HepG2 (cell line): Measurements from ENCODE around the gene KIF2C. TPM values are rescaled to one million over a fixed set of nuclear protein-coding genes. Genes with fewer than 3 reads are reported as not detected.
A peak's percentile ranks its signal among the peaks of the same experiment; 100 is the strongest.

ENCODE experiments used
- ARID3A ChIP-seq: IDR thresholded peaks from 2 replicates; pipeline ENCODE4 v1.6.1; 2012; ENCODE audit warnings: low read depth, low read length, improper control_type of control experiment
- DRAP1 ChIP-seq: IDR thresholded peaks from 2 replicates; pipeline ENCODE4 v1.6.1; 2016; ENCODE audit warnings: missing genetic modification reagents, missing compliant biosample characterization
- GMEB1 ChIP-seq: sonication (generic); formaldehyde crosslinking; IDR thresholded peaks from 2 replicates; pipeline ENCODE4 v1.5.1; 2020; ENCODE audit warnings: missing genetic modification reagents, mild to moderate bottlenecking, borderline replicate concordance
- IKZF5 ChIP-seq: IDR thresholded peaks from 2 replicates; pipeline ENCODE4 v1.6.1; 2018; ENCODE audit warnings: missing genetic modification reagents, mild to moderate bottlenecking, missing compliant biosample characterization
- MIXL1 ChIP-seq: IDR thresholded peaks from 2 replicates; pipeline ENCODE4 v1.6.1; 2016
- PTBP1 ChIP-seq: fragments of 200-400 bp; formaldehyde crosslinking; IDR thresholded peaks from 2 replicates; pipeline ENCODE4 v1.6.1; 2018; ENCODE audit warnings: low read length, low read depth; ENCODE audit not compliant: poor library complexity, severe bottlenecking
- RAD21 ChIP-seq: fragments of 450-650 bp; formaldehyde crosslinking; IDR thresholded peaks from 2 replicates; pipeline ENCODE4 v1.5.0; 2020; ENCODE audit warnings: mild to moderate bottlenecking
- SIX4 ChIP-seq: sonication (generic); formaldehyde crosslinking; IDR thresholded peaks from 2 replicates; pipeline ENCODE4 v1.4.0; 2020; ENCODE audit warnings: missing genetic modification reagents
- TBP ChIP-seq: sonication (generic); formaldehyde crosslinking; IDR thresholded peaks from 2 replicates; pipeline ENCODE4 v1.5.0; 2020; ENCODE audit warnings: missing genetic modification reagents
- TCF12 ChIP-seq, 2 experiments: fragments of 450-650 bp in 1 of 2; sonication (generic) in 1 of 2; formaldehyde crosslinking in 1 of 2; IDR thresholded peaks; 2 replicates each; pipeline versions ENCODE4 v1.6.1 to v1.8.0; 2017 to 2022; ENCODE audit warnings: antibody characterized with exemption in 1 of 2, mild to moderate bottlenecking in 1 of 2, missing genetic modification reagents in 1 of 2, moderate library complexity in 1 of 2
- ZBTB20 ChIP-seq: sonication (generic); formaldehyde crosslinking; IDR thresholded peaks from 2 replicates; pipeline ENCODE4 v1.8.1; 2023; ENCODE audit warnings: missing genetic modification reagents, low read depth, mild to moderate bottlenecking, borderline replicate concordance
- ZFP62 ChIP-seq: sonication (generic); formaldehyde crosslinking; IDR thresholded peaks from 2 replicates; pipeline ENCODE4 v1.4.0; 2020; ENCODE audit warnings: missing genetic modification reagents
- ZNF256 ChIP-seq: sonication (generic); formaldehyde crosslinking; conservative IDR thresholded peaks from 2 replicates; pipeline ENCODE4 v1.4.0; 2020; ENCODE audit warnings: missing genetic modification reagents
- ZNF33A ChIP-seq: sonication (generic); formaldehyde crosslinking; IDR thresholded peaks from 2 replicates; pipeline ENCODE4 v1.5.1; 2020; ENCODE audit warnings: missing genetic modification reagents, mild to moderate bottlenecking, moderate library complexity, borderline replicate concordance
- ZNF703 ChIP-seq: sonication (generic); formaldehyde crosslinking; IDR thresholded peaks from 2 replicates; pipeline ENCODE4 v1.5.1; 2020; ENCODE audit warnings: missing genetic modification reagents, mild to moderate bottlenecking, moderate library complexity, borderline replicate concordance
- ZXDC ChIP-seq: sonication (generic); formaldehyde crosslinking; IDR thresholded peaks from 2 replicates; pipeline ENCODE4 v1.5.0; 2020; ENCODE audit warnings: mild to moderate bottlenecking, missing genetic modification reagents
- polyA plus RNA-seq, 8 experiments: library from polyadenylated mRNA; depleted of rRNA in 3 of 8; stranded (reverse) in 7 of 8; unstranded in 1 of 8; fragments of >200 nt; fragmentation: Illumina TruSeq in 4 of 8; extraction: Trizol in 4 of 8; gene quantifications; 2 replicates each; pipeline versions ENCODE4 v1.2.1 to v1.2.3, GENCODE V29; 2011 to 2016; ENCODE audit warnings: low read depth in 4 of 8, missing spikeins in 1 of 8, mixed read lengths in 1 of 8; ENCODE audit not compliant: insufficient read depth in 1 of 8
- total RNA-seq, 5 experiments: library from RNA; depleted of rRNA; stranded (reverse); fragments of >200 nt; fragmentation: Illumina TruSeq; extraction: Trizol; gene quantifications; 2 replicates each; pipeline ENCODE4 v1.2.3, GENCODE V29; 2016; ENCODE audit warnings: low read depth in 1 of 5
- TF ChIP-seq, protein P1 (sequence below): sonication (generic); formaldehyde crosslinking; IDR thresholded peaks from 2 replicates; pipeline ENCODE4 v1.5.0; 2020; ENCODE audit warnings: mild to moderate bottlenecking, missing genetic modification reagents

The KIF2C gene
- total and polyA plus RNA-seq, 2 of the 13 experiments (the other 11 are each of a cell fraction or from before 2014, with no cell fraction given) = 29.7 to 53.7 TPM

DNA sequence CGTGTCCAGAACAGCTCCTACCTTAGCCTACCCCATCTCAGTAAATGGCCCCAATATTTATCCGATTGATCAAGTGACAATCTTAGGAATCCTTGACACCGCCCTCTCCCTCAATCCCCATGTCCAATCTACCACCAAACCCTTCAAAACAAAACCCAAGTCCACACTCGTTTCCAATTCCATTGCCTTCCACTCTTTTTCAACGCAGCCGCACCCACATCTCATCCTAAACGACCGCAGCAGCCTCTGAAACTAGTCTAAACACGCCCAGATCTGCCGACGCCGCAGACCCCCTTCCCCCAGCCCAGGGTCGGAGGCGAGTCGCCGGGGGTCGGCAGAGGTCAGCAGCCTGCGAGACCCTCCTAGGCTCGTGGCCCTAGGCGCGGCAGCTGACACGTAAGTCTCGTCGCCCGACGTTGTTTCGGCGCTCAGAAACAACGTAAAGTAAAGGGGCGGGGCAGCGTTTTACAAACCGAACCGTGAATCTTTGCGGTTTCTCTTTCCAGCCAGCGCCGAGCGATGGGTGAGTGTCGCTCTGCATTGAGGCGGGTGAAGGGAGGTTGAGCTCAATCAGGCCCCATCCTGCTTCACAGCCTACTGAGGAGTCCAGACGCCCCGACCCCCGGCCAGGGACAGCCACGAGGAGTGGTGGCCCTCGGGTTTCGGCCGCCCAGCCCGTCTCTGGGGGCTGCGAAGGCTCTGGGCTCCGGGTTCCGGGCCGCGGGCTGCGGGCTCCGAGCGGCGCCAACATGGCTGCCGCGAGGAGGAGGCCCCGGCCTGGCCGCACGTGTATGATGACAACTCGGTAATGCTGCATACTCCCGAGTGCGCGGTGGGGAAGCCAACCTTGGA is 35.7 kb downstream of the KIF2C start, which contains the start of gene RPS8 (continued):
- TF ChIP-seq, protein P1, sequence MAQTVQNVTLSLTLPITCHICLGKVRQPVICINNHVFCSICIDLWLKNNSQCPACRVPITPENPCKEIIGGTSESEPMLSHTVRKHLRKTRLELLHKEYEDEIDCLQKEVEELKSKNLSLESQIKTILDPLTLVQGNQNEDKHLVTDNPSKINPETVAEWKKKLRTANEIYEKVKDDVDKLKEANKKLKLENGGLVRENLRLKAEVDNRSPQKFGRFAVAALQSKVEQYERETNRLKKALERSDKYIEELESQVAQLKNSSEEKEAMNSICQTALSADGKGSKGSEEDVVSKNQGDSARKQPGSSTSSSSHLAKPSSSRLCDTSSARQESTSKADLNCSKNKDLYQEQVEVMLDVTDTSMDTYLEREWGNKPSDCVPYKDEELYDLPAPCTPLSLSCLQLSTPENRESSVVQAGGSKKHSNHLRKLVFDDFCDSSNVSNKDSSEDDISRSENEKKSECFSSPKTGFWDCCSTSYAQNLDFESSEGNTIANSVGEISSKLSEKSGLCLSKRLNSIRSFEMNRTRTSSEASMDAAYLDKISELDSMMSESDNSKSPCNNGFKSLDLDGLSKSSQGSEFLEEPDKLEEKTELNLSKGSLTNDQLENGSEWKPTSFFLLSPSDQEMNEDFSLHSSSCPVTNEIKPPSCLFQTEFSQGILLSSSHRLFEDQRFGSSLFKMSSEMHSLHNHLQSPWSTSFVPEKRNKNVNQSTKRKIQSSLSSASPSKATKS (CRISPR knock-in tag) = peak; percentile 89; the same call in 1 of the 2 replicates
- TF ChIP-seq TBP (CRISPR knock-in tag) (peak; percentile 64; the same call in 1 of the 2 replicates), IKZF5 (peak; percentile 81), SIX4 (CRISPR knock-in tag) (no peak), ZNF33A (CRISPR knock-in tag) (0 out of 2 replicates have a peak, but pooled peaks have one; percentile 80), ZNF256 (peak; percentile 96), ZBTB20 (CRISPR knock-in tag) (peak; percentile 83), GMEB1 (CRISPR knock-in tag) (peak; percentile 93), MIXL1 (CRISPR knock-in tag) (peak; percentile 77), TCF12 (IDR thresholded peaks at IDR 0.05) (no peak), TCF12 (CRISPR knock-in tag; IDR thresholded peaks at IDR 0.05) (no peak), ZNF703 (peak; percentile 32; the same call in 1 of the 2 replicates), ARID3A (no peak), PTBP1 (peak; percentile 66), ZFP62 (CRISPR knock-in tag) (peak; percentile 57; the same call in 1 of the 2 replicates), DRAP1 (CRISPR knock-in tag) (peak; percentile 97), RAD21 (CRISPR knock-in tag) (peak; percentile 39), ZXDC (CRISPR knock-in tag) (no peak)
